GM19438 (cell line): ENCODE measurements around the gene RP2.

Experiments used
- ATAC-seq: cut with Tn5 transposase; IDR thresholded peaks from one replicate; pipeline ENCODE4 v1.9.1; 2021; ENCODE audit warnings: low read depth; ENCODE audit not compliant: unreplicated experiment

Gene RP2

DNA sequence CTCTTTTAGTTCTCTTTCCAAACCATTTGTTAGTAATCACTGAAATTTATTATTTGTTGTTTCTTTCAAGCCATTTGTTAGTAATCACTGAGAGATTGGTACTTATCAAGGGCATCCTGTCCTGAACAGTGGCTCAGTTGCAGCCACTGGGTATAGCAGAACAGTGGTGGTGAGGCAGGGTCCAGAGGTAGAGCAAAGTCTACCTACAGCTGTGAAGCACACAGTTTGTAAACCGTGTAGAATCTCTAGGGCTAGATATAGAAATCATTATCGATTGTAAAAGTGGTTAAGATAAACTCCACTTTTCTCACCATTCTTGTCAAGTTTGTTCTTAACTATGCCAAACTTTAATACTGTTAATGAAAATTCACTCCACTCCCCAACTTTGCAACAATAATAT, 79.4 kb downstream of the RP2 start:
- ATAC-seq = no peak

DNA sequence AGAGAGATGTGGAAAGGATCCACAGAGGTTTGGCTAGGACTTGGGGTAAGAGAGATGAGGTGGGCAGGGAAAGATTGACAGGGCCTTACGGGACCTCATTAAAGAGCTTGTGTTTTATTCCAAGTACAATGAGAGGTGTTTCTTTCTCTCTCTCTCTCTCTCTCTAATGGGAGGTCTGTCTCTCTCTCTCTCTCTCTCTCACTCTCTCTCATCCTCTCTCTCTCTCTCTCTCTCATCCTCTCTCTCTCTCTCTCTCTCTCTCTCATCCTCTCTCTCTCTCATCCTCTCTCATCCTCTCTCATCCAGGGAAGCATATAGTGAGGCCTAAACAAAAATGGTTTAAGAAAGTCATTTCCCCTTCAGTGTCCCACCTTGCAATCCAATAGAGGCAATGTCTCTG, 80.8 kb downstream of the RP2 start:
- no peak for ATAC-seq

DNA sequence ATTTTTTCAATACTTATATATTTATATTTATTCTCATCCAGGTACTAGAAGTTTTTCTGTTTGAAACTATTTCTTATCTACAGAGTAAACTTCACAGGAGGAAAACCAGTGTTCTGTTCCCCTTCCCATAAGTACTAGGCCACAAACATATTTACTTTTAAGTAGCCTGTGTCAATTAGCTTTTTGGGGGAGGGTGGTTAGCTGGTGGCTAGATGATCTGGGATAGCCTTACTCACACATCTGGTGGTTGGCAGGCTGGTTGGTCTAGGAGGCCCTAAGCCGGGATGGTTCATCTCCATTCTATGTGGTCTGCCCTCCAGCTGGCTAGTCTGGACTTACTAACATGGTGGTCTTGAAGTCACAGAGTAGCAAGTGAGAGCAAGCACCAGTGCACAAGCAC, 81.6 kb downstream of the RP2 start:
- ATAC-seq = no peak

DNA sequence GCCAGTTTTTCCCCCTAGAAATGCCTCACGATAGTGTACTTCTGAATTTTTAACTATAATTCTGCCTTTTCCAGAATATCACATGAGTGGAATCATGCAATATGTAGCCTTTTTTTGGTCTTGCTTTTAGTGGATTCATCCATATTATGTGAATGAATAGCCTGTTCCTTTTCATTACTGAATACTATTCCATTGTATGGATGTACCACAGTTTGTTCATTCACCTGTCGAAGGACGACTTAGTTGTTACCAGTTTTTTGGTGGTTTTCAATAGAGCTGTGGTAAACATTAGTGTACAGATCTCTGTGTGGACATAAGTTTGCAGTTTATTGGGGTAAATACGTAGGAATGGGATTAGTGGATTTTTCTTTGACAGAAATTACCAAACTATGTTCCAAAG, 83.4 kb downstream of the RP2 start:
- ATAC-seq = no peak

DNA sequence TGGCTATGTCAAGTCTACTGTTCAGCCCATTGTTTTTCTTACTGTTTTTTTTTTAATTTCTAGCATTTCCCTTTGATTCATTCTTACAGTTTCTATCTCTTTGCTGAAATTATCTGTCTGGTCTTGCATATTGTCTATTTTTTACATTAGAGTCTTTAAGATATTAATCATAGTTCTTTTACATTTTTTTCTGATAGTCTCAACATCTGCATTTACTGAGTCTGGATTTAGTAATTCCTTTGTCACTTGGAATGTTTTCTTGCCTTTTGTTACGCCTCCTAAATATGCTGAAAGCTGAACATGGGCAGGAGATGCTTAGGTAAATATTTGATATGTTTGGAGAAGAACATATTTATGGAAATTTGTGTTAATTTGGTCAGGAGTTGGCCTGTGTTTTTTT, 85.8 kb downstream of the RP2 start:
- ATAC-seq = no peak

DNA sequence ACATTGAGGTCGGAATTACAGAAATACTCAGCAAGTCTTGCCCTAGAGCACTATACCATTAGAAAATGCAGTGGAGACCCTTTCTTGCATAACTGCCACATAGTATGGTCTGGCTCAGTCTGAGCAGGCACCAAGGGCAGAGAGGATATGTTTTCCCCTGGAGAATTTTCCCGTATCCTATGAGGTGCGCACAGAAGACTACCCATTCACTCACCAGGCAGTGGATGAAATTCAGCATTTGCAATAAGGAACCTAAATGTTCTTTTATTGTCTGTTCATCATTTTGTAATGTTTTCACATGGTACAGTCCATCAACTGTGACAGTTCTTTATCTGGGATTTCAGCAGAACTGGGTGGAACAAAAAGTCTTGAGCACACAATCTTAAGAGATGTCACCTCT, 90.9 kb downstream of the RP2 start:
- ATAC-seq = no peak

DNA sequence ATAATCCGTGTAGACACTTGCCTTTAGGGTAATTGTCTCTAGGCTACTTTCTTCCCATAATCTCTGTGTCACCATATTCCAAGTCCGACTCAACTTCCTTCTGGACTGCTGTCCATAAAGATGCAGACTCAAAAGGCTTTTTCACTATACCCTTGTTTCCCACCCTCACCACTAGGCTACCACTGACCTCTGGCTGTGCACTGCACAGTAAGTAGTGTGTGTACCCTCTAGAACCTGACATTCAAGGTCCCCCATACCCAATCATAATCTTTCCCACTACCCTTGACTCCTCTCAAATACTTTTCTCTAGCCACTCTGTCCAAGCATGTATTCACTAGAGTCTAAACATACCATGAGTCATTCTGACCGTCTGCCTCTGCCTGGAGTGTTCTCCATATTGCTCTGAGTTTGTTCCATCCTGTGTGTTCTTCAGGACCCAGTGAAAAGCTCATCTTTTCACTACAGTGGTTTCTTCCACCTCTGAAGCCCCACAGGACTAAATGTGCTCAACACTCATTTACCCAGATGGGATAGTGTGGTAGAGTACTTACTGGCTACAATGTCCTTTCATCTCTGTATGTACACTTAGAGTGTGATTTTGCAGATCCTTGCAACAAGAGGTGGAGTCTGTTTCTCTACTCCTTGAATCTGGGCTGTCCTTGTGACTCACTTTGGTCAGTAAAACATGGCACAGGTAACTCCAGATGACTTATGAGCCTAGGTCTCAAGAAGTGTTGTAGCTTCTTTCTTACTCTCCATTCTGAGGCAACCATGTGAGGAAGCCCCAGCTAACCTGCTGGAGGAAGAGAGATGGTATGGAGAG, 92.8 kb downstream of the RP2 start:
- no peak for ATAC-seq
